Measurements from ENCODE around the gene MRPL43.
A peak's percentile ranks its signal among the peaks of the same experiment; 100 is the strongest.

MRPL43 gene

DNA sequence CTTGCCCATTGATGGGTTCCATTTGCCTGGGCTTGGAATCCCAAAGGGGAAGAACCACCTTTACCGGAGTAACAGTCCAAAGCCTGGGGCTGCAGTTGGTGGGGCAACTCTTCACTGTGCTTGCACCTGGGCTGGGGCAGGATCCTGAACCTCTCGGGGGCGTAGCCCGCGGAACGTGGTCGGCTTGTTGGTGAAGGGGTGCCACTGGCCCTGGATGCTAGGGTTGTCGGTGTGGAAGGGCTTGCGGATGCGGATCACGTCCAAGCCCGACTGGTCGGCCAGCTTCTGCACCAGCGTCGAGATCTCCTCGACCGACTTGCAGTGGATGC is 710 bp downstream of the MRPL43 start:
- peak overlapping the region; percentile 81 for H3K27ac ChIP-seq (replicated peaks)
- no peak for TF ChIP-seq SPI1 (IDR thresholded peaks at IDR 0.05; ENCODE audit: borderline replicate concordance, low read depth)
- TF ChIP-seq POLR2AphosphoS5 (IDR thresholded peaks at IDR 0.05; ENCODE audit: low read depth): no peak
- no peak for TF ChIP-seq CTCF (IDR thresholded peaks at IDR 0.05; ENCODE audit: insufficient read depth, low read length)
- TF ChIP-seq, protein P1, sequence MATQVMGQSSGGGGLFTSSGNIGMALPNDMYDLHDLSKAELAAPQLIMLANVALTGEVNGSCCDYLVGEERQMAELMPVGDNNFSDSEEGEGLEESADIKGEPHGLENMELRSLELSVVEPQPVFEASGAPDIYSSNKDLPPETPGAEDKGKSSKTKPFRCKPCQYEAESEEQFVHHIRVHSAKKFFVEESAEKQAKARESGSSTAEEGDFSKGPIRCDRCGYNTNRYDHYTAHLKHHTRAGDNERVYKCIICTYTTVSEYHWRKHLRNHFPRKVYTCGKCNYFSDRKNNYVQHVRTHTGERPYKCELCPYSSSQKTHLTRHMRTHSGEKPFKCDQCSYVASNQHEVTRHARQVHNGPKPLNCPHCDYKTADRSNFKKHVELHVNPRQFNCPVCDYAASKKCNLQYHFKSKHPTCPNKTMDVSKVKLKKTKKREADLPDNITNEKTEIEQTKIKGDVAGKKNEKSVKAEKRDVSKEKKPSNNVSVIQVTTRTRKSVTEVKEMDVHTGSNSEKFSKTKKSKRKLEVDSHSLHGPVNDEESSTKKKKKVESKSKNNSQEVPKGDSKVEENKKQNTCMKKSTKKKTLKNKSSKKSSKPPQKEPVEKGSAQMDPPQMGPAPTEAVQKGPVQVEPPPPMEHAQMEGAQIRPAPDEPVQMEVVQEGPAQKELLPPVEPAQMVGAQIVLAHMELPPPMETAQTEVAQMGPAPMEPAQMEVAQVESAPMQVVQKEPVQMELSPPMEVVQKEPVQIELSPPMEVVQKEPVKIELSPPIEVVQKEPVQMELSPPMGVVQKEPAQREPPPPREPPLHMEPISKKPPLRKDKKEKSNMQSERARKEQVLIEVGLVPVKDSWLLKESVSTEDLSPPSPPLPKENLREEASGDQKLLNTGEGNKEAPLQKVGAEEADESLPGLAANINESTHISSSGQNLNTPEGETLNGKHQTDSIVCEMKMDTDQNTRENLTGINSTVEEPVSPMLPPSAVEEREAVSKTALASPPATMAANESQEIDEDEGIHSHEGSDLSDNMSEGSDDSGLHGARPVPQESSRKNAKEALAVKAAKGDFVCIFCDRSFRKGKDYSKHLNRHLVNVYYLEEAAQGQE (IDR thresholded peaks at IDR 0.05; ENCODE audit: insufficient replicate concordance, low read depth): no peak
- TF ChIP-seq GABPA (IDR thresholded peaks at IDR 0.05; ENCODE audit: low read depth): no peak
- H3K4me3 ChIP-seq (replicated peaks; ENCODE audit: insufficient read depth, low read length): peak overlapping the region; percentile 97
- H3K27me3 ChIP-seq (ENCODE audit: insufficient read depth, poor library complexity, severe bottlenecking): no peaks in the 10 kb centered on the region
- DNase-seq (ENCODE audit: low read depth in 1 of 2, low spot score in 1 of 2): no peak

DNA sequence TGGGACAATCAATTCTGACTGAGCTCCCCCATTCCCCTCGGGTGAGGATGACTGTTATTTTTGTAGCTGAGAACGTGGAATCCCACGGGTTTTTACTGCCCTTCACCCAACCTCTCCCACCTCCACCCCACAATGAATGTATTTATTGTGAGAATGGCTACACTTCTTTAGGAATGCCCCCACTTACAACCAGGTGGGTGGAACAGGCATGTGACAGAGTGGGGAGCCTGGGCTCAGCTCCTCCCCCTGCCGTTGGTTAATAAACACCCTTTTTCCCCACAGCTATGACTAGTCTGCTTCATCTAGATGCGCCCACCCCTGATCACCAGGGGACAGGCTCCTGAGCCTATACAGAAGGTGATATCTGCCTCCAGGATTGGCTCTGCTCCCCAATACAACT is 2.0 kb downstream of the MRPL43 start:
- H3K27ac ChIP-seq (replicated peaks): no peak overlapping the region
- DNase-seq (ENCODE audit: low read depth in 1 of 2, low spot score in 1 of 2): no peak
- H3K27me3 ChIP-seq (ENCODE audit: insufficient read depth, poor library complexity, severe bottlenecking): no peaks in the 10 kb centered on the region
- TF ChIP-seq GABPA (IDR thresholded peaks at IDR 0.05; ENCODE audit: low read depth): no peak
- no peak for TF ChIP-seq SPI1 (IDR thresholded peaks at IDR 0.05; ENCODE audit: borderline replicate concordance, low read depth)
- TF ChIP-seq POLR2AphosphoS5 (IDR thresholded peaks at IDR 0.05; ENCODE audit: low read depth): no peak
- TF ChIP-seq CTCF (IDR thresholded peaks at IDR 0.05; ENCODE audit: insufficient read depth, low read length): no peak
- TF ChIP-seq, protein P1 (IDR thresholded peaks at IDR 0.05; ENCODE audit: insufficient replicate concordance, low read depth): no peak
- H3K4me3 ChIP-seq (replicated peaks; ENCODE audit: insufficient read depth, low read length): no peak overlapping the region

DNA sequence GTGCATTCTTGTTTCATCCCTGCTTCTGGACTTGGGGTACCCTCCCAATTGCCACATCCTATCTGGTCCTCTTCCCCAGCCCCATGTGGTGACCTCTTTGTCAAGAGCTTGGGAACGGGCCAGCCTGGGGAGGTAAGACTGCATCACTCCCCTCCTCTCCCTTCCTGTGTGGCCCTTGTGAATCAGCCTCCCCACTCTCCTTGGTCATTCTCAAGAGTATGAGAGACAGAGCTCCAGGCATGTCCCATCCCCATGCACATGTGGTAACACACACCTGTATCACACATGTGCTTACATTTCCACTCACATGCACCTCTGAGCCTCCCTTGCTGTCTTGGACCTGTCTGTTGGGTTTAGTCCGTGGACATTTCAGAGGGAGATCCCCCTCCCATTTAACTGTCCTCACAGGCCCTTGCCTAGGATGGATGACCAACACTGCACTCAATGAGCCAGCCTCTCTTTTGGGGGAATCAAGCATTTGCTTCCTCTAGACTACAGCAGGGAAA is 2.6 kb downstream of the MRPL43 start:
- no peak overlapping the region for H3K4me3 ChIP-seq (replicated peaks; ENCODE audit: insufficient read depth, low read length)
- TF ChIP-seq POLR2AphosphoS5 (IDR thresholded peaks at IDR 0.05; ENCODE audit: low read depth) (no peak), SPI1 (IDR thresholded peaks at IDR 0.05; ENCODE audit: borderline replicate concordance, low read depth) (no peak), GABPA (IDR thresholded peaks at IDR 0.05; ENCODE audit: low read depth) (no peak), CTCF (IDR thresholded peaks at IDR 0.05; ENCODE audit: insufficient read depth, low read length) (no peak)
- TF ChIP-seq, protein P1 (IDR thresholded peaks at IDR 0.05; ENCODE audit: insufficient replicate concordance, low read depth): no peak
- H3K27me3 ChIP-seq (ENCODE audit: insufficient read depth, poor library complexity, severe bottlenecking): no peaks in the 10 kb centered on the region
- H3K27ac ChIP-seq (replicated peaks): no peak overlapping the region
- DNase-seq (ENCODE audit: low read depth in 1 of 2, low spot score in 1 of 2): no peak

Measured in HL-60 (cell line).